Activated CD8-positive, alpha-beta memory T cell treated with anti-CD3 and anti-CD28 coated beads, Interleukin-2, amount 50 U/mL, for 48 hours (primary cell): ENCODE measurements around the gene TSPAN10.
"Not testable (repeated sequence)": the region's sequence is repeated elsewhere in the genome, so short reads cannot be mapped to it uniquely, and the experiment has no call there.

Source experiments
- DNase-seq: peaks from one replicate; pipeline ENCODE4 v3.0.0-alpha.2; 2020

TSPAN10 gene

DNA sequence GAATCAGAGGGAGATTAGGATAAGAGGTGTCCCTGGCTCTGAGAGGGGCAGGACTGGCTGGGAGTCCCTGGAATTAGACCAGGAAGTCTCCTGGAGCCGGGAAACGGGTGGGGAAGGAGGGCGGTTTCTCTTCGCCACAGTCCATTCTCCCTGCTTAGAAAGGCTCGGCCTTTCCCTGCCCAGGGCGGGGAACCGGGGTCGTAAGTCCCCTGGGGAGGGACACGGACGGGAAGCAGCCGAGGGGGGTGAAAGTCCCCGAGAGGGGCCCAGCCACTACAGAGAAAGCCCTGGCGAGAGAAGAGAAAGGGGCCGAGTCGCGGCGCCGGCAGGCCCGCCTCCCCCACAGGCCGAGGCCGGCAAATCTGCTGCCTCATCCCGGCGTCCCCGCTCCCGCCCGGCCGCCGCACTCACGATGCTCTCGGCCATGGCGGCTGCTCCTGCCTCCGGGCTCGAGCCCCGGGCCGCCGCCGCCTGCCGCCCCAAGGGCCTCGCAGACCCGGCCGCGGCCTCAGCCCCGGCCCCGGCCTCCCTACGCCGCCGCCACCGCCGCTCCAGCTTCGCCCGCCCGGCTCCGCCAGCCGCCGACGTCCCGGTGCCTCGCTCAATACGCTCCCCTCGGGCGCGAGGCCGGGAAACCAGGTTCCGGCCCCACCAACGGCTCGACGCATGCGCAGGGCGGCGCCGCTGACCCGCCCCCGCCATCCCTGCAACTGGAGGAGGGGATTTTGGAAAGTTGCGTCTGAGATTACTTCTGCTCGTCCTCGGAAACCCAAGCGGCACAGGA, at the start of gene TSPAN10, which contains the start of gene NPLOC4:
TSS of gene TSPAN10 (plus strand) at position 692 of the 784 bp plus-strand sequence. CDS start 5,217 bp downstream, outside the sequence.
TSS of gene NPLOC4 (minus strand) at position 608 of the 784 bp plus-strand sequence. CDS start at position 426, 182 bp downstream.
- DNase-seq, result peak; percentile 98

DNA sequence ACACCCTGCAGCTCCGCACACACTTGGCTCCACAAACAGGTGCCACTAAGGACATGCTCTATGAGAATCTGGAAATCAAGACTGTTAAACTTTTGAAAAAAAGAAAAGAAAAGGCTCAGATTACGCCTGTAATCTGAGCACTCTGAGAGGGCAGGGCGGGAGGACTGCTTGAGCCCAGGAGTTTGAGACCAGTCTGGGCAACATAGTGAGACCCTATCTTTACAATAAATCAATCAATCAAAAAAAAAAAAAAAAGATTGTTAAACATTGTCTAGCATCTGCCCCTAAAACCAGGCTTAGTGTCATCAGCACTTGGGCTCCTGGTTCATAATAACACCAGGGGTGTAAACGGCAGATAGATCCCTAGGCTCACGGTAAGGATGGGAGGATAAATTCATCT, 47.4 kb upstream of the TSPAN10 start:
- DNase-seq, result no peak

DNA sequence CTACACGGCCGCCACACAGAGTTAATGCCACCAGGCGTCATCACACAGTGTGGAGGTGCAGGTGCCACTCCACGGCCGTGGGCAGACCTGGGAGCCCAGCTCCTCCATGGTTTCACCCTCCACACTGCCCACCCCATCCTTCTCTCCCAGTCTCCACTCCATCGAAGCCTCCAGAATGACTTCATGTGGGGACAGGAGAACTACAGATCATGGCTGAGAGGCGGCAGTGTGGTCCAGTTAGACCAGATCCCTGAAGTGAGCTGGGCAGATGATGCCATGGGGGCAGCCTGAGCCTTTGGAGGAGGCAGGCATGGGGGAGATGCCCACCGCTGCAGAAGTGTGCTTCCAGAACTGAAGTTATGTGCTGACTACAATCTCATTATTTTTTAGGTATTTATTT, 46.9 kb upstream of the TSPAN10 start:
- no peak for DNase-seq

DNA sequence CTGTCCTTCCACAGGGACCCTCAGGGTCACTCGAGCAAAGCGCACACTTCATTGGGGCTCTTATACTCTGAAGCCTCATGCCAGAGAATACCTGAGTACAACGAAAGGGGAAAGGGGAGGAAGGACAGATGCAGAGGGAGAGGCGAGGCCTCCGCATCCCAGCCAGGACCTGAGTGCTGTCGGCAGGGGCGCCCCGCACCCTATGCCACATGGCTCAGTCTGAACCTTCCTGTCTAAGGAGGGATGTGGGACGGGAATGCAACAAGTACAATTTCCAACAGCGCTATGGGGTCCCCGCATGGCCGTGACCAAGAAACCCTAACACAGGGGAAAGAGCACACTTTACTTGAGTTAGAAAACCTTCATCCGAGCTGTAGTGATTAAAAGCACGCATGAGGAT, 45.0 kb upstream of the TSPAN10 start:
- no peak for DNase-seq

DNA sequence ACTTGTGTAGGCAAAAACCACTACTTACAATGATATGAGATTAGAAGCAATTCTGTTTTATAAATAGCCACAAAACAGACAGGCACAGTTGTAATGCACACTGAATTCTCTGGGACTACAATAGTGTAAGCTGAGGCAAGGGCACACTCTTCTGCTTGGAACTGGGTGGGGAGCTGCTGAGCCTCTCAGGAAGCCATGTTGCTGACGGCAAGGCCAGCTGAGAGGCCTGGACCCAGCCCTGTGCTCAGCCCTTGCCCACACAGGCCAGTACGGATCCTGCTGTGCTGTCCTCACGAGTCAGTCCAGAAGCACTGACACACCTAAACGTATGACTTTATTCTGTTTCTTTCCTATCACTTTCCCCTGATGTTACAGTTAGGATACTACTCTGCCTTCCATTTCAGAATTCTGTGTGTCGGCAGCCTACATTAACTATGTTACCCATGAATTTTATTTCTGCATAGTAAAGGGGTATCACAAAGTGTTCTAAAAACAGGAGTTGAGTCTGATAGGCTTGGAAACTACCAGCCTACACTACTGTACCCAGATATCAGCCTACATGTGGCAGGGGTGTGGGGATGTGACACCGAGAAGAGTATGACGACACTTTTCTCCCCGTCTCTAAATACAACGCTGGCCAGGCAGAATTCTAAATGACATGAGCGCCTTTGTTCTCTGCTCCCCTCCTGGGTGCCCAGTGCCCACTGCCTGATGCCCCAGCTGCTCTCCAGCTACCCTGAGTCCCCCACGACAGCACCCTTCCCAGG, 43.7 kb upstream of the TSPAN10 start:
- no peak for DNase-seq

DNA sequence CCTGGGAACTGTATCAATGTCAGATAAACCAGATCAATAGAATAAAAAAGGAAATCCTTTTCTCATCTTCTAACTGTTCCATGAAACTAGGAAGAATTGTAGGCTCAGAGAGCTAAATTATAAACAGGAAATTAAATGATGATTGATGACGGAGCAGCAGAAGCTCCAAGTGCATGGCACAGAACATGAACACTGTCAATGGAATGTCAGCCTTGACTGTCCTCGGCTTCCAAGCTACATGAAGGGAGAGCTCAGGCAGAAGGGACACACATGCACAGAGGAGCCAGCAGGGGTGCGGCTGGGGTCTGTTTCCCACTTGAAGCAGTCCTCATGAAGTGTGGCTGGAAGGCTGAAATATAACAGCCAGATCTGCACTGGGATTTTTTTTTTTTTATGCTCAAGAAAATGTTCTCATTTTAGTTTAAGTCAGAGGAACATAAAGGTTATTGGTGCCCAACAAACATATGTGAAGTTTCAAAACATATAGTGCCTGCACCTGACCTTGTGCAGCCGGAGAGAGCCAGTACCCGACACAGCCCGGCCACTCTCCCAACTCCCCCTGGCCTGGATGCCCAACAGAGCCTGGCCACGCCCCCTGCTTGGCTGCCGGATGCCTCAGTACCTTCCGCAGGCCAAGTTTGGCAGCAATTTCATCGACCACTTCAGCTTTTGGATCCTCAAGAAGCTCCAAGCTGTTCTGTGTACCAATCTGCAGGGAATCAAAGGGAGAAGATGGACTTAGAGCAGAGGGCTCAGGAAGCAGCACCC, 37.1 kb upstream of the TSPAN10 start:
- no peak for DNase-seq

DNA sequence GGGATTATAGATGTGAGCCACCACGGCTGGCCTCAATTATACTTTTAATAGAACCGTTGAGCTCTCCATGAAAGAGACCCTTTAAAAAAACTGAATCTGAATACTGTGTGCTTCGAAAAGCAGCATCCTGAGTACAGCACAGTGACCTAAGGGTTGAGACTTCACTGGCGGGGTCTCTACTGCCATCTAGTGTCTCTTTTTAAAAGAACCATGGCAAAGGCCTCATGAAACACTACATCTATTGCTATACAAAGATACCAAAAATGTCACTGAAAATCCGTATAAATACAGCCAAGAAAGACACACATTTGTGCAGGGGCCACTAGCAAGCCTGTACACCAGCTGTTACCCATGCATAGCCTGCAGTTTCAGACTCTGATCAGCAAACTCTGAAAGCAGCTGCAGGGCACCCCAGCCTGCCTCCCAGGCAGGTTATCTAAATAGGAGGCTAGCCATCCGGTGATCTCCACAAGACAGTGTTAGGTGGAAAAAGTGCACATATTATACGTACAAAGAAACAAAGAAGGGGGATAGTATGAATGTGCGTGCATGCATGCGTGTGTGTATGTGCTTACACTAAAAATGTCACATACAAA, 35.4 kb upstream of the TSPAN10 start:
- DNase-seq, result no peak

DNA sequence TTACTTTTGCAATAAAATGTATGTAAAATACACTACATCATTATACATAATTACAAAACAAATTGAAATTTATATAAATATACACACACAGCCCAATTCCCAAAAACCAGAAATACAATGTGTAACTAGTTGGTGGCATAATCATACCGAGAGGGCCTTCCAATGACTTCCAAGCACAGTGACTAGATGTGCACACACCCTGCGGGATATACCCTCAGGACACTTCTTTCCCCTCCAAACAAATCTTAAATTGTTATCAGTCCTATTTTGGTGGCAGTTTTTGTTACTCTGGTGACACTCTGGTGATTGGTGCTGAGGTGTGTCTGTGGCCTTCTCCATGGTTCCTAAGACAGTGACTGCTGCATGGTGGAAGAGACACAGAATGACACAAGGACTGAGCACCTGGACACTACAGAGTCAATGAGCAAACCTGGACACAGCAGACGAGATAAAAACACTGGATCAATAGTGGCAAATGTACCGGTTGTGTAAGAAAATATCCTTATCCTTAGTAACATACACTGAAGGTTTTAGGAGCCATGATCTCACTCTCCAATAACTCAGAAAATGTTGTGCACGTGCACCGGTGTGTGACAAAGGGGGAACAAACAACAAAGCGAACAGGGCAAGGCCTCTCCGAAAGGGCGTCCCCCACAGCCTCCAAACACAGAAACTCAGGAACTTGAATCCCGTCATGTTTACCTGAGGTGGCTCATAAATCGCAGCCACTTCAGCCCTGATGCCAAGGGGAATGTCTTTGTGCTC, 33.0 kb upstream of the TSPAN10 start:
- DNase-seq, result no peak

DNA sequence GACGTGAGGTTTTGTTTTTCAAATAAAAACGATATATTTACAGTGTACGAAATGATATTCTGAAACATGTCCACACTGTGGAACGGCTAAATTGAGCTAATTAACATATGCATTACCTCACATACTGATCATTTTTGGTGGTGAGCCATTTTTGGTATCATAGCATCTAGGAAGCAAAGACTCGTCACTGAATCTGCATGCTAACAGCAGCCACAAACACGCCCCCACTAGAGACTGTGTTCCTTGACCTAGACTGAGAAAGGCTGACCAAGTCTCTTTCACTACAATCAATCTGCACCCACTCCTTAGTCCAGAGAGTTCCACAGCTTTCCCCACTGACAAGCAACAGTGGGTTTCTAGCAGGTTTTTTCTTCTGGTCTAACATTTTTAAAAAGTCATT, 29.6 kb upstream of the TSPAN10 start:
- no peak for DNase-seq

DNA sequence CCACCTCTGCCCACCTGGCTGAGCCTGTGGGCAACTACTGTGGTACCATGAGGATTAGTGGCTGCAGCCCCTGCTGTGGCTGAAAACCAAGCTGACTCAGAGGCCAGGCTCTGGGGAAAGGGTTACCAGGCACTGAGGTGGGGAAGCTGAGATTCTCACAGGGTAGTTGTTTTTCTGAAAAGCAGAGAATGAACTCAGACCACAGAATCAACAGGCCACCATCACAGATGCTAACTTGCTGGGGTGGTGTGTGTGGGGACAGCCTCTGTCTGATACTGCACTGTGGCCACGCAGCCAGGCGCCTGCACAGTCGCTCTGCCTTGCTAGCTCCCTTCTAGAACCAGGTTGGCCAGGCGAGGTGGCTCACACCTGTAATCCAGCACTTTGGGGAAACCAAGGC, 28.9 kb upstream of the TSPAN10 start:
- peak; percentile 59 for DNase-seq

DNA sequence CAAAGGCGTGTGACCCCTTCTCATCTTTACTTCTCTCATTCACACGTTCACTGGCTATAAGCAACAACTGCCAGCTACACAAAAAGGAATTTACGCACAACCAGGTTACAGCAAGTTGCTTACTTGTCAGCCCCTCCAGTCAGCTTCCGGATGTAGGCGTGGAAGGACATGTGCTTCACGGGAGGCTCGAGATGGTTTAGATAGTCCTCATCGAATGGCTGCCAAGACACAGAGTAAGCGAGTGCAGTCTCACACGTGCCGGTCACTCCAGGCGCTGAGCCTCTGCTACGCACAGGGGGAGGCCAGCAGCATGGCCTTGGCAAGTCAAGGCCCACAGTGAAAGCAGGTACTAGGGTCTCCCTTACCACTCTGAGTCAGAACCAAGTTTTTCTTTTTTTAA, 28.4 kb upstream of the TSPAN10 start:
- DNase-seq, result no peak

DNA sequence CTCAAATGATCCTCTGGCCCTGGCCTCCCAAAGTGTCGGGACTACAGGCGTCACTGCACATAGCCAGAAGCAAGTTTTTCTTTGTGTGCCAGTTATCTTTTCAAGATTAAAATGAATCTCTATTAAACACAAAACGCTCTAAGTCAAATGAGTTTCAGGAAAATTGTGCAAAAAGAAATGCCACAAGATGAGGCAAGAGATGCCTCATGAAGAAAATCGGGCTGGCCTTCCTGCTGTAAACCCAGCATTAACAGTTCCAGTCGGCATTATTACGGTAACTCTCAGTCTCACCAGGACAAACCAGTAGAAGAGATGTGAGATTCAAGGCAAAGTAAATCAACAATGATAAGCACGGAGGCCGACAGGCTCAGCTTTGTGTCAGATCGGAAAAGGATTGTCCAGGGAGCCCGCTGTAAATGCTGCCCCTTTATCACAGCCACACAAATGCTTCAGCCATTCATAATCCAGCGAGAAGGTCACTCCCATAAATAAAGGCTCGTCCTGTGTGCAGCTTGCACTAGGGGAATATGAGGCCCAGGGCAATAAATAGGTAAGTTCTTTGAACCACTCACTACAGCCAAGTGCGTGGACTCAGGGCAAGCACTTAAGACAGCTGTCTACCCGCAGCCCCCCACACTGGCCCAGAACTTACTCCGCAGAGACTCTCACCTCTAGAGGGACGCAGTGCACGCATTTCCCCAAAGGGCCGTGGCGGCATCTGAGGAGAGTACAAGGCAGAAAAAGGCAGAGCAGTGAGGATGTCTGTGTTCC, 27.3 kb upstream of the TSPAN10 start:
- no peak for DNase-seq

DNA sequence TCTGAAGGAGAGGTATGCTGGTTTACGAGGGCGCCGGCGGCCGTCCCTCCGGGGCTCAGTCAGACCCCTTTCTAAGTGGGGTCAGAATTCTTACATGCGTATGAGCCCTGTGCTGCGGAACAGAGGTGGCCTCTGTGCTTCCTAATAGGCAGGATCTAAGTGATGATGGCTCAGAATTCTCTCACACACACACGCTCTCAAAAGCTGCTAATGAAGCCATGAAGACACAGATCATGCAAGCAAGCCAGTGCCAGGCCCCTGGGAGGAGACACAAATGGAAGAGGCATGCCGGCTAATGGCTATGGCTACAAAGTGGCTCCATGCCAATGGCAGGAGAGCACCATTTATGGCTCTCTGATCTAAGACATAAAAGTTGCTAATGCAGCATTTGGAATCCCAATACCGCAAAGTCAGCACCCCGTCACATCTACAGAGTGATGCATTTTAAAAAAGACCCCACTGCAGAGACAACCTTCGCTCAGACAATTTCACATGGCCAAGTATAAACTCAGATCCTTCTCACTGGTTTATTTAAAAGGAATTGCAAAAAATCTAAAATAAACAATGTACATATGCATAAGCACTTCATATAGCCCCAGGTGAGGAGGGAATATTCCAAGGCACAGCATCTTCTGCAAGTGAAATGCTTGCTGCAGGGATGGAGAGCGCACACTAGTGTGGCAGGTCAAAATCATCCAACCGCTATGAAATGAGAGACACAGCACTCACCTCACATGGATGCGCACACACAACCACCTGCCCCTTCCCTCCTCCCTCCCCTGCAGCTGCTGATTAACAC, 24.6 kb upstream of the TSPAN10 start:
- no peak for DNase-seq

DNA sequence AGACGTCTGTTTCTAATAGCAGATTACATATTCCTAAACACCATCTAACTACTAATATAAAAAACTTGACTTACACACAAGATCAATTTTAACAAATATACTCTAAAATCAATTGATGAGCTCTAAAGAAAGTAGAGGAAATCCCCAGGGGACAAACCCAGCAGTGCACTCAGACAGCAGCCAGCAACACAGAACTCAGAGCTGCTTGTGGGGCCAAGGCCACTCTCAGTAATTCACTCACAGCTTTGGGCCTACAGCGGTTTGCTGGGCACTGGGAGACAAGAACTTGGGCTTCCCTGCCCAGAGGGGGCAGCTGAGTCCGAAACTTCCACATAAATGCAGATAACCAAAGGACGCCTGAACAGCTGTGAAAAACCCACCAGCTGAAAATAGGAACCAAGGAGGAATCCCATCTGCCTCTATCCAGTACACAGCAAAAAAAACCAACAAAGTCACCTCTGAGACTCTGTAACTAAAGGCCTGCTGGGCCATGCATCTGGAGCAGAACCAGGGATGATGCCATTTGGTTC, 21.5 kb upstream of the TSPAN10 start:
- no peak for DNase-seq

DNA sequence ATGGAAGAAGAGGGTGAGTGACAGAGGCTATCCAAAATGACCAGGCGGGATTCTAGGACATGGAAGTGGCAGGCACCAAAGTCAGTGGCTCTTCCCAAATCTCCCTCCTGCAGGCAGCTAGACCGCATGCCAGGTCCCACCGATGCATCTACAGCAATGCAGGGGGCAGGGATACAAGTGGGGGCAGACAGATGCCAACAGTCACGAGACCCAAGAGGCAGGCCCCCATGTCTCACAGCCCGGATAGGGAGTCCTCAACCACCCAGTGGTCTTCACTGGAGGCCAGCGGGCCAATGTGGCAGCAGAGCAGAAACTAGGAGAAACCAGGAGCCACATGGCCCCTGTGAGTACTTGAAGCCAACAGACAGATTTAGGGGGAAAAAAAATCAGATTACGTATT, 20.1 kb upstream of the TSPAN10 start:
- DNase-seq, result no peak

DNA sequence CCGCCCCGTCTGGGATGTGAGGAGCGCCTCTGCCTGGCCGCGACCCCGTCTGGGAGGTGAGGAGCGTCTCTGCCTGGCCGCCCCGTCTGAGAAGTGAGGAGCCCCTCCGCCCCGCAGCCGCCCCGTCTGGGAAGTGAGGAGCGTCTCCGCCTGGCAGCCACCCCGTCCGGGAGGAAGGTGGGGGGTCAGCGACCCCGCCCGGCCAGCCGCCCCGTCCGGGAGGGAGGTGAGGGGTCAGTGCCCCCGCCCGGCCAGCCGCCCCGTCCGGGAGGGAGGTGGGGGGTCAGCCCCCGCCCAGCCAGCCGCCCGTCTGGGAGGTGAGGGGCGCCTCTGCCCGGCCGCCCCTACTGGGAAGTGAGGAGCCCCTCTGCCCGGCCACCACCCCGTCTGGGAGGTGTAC, 18.7 kb upstream of the TSPAN10 start:
- not testable (repeated sequence) for DNase-seq

DNA sequence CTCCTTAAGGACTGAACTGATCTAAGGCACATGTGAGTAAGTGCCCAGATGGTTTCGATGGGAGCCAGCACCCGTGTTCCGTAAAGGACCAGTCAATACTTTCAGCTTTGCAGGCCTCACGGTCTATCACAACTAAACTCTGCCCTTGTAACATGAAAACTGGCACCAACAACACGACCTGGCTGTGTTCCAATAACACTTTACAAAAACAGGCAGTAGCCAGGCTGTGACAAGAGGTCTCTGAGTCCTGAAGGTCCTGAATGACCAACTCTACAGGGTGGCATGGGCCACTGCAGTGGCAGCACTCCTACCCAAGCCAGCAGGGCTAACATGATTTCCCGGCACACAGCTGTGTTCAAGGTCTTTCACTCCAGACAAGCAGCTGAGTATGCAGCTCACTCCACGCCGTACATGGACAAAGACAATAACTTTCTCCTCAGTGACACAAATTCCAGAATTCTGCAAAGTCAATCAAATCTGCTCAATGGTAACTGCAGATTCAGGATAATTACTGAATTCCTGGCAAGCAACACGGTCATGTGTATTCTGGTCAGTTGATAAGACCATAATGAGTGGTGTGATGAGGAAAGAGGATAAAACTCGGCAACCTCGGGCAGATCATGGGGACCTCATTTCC, 15.4 kb upstream of the TSPAN10 start:
- DNase-seq, result no peak

DNA sequence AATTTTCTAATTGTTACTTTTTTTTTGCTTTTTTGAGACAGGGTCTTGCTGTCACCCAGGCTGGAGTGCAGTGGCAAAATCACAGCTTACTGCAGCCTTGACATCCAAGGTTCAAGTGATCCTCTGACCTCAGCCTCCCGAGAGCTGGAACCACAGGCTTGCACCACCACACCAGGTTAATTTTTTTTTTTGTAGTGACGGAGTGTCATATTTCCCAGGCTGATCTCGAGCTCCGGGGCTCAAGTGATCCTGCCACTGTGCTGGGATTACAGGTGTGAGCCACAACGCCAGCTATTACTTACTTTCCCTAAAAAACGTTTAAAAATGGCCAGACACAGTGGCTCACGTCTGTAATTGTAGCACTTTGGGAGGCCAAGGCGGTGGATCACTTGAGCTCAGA, 6.7 kb upstream of the TSPAN10 start:
- no peak for DNase-seq

DNA sequence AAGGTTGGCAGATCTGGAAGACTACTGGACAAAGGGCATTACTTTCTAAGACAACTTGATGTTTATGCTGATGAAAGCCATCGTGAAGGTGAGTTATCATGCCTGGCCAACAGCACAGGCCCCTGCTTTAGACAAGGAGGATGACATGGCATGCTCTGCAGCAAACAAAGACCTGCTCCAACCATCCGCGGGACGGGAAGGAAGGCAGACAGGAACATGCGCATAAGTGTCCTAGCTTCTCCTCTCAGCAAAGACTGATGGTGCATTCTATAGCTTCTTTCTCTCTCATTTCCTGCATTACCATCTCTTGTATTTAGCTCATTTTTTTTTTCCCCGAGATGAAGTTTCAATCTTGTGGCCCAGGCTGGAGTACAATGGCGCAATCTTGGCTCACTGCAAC, 5.5 kb upstream of the TSPAN10 start:
- DNase-seq, result no peak

DNA sequence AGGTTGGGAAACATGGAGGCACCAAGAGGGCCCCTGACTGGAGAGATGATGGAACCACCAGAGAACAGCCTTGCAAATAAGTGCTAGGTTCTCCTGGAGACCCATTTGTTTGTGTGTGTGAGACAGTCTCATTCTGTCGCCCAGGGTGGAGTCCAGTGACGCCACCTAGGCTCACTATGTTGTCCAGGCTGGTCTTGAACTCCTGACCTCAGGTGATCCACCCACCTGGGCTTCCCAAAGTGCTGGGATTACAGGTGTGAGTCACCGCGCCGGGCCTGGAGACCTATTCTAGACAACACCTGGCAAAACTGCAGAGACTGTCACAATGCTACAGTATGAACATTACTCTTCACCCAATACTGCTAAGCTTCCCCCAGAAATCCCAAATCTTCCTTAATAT, 1.6 kb upstream of the TSPAN10 start:
- DNase-seq, result no peak
